WI38 (cell line): Measurements from ENCODE around the gene NKTR.

Experiments used
- H3K4me3 ChIP-seq: 2 replicates; pipeline ENCODE4 v1.5.1; 2011; ENCODE audit warnings: low read depth, mild to moderate bottlenecking, control low read depth, low read length
- CTCF ChIP-seq: IDR thresholded peaks from 2 replicates; pipeline ENCODE4 v1.5.1; 2012; ENCODE audit warnings: low read depth, mild to moderate bottlenecking, control low read depth, low read length

NKTR gene

DNA sequence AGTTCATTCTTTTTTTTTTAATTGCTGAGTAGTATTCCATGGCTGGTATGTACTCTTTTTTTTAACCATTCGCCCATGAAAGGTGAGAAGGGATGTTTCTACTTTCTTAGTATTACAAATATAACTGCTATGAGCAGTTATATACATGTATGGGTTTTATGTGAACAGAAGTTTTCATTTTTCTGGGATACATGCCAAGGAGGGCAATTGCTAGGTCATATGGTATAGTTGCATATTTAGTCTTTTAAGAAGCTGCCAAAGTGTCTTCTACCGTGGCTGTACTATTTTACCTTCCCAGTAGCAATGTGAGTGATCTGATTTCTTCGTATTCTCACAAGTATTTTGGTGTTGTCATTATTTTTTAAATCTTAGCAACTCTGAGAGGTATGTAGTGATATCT is 73.7 kb downstream of the NKTR start:
- TF ChIP-seq CTCF: no peak
- H3K4me3 ChIP-seq: no peak overlapping the region

DNA sequence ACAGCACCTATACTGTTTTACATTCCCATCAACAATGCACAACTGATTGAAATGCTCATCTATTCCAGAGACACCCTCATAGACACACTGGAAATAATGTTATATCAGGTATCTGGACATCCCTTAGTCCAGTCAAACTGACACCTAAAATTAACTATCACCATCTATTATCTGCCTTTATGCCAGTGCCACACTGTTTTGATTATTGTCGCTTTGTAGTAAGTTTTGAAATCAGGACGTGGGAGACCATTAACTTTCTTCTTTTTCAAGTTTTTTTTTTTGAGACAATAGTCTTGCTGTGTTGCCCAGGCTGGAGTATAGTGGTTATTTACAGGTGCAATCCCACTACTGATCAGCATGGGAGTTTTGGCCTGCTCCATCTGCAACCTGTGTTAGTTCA is 75.4 kb downstream of the NKTR start:
- no peak for TF ChIP-seq CTCF
- H3K4me3 ChIP-seq: no peak overlapping the region

- no peak overlapping the region for H3K4me3 ChIP-seq
- no peak for TF ChIP-seq CTCF
Observed at GRCh38 chr3:42678447-42678846, 78.0 kb downstream of the NKTR start.

- no peak overlapping the region for H3K4me3 ChIP-seq
- no peak for TF ChIP-seq CTCF
Observed at GRCh38 chr3:42680271-42680670, 79.8 kb downstream of the NKTR start.

GRCh38 chr3:42680806-42681205 is 80.3 kb downstream of the NKTR start:
- no peak for TF ChIP-seq CTCF
- no peak overlapping the region for H3K4me3 ChIP-seq

DNA sequence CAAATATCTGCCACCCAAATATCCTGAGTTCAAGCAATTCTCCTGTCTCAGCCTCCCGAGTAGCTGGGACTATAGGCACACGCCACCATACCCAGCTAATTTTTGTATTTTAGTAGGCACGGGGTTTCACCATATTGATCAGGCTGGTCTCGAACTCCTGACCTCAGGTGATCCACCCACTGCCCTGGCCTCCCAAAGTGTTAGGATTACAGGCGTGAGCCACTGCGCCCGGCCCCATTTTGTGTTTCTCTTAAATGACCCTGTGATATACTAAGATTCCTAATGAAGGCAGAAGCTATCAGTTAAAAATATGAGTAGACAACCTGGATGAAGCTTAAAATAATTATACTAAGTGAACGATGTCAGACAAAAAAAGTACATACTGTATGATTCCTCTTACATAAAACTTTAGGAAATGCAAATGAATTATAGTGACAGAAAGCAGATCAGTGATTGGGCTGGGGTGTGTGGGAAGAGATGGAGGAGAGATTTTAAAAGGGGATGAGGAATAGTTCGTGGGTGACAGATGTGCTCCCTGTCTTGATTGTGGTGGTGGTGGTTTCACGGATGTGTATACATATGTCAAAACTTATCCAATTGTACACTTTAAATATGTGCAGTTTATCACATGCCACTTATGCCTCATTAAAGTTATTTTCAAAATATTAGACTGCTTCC is 81.0 kb downstream of the NKTR start:
- H3K4me3 ChIP-seq: no peak overlapping the region
- no peak for TF ChIP-seq CTCF

- H3K4me3 ChIP-seq: no peak overlapping the region
- no peak for TF ChIP-seq CTCF
Observed at GRCh38 chr3:42682301-42683070, 82.0 kb downstream of the NKTR start.
